Trophoblast cell (in vitro differentiated cells and primary cell): Measurements from ENCODE around the gene EVL.

Experiments
- DNase-seq, 2 donors: peaks; one replicate each; pipeline ENCODE4 v3.0.0-alpha.2; 2016
- H2AFZ ChIP-seq: 2 replicates; pipeline ENCODE4 v1.6.1; 2013; ENCODE audit warnings: low read length, moderate library complexity, mild to moderate bottlenecking; ENCODE audit not compliant: insufficient read depth, poor library complexity
- H2AK5ac ChIP-seq: 2 replicates; pipeline ENCODE4 v1.6.1; 2013; ENCODE audit warnings: mild to moderate bottlenecking, low read length
- H2BK120ac ChIP-seq: 2 replicates; pipeline ENCODE4 v1.6.1; 2013; ENCODE audit warnings: low read length, mild to moderate bottlenecking, moderate library complexity; ENCODE audit not compliant: insufficient read depth, poor library complexity
- H2BK12ac ChIP-seq: 2 replicates; pipeline ENCODE4 v1.6.1; 2013; ENCODE audit warnings: mild to moderate bottlenecking, low read length, moderate library complexity
- H2BK5ac ChIP-seq: 2 replicates; pipeline ENCODE4 v1.6.1; 2013; ENCODE audit warnings: low read length, low read depth, moderate library complexity, mild to moderate bottlenecking; ENCODE audit not compliant: poor library complexity
- H3K14ac ChIP-seq: 2 replicates; pipeline ENCODE4 v1.6.1; 2013; ENCODE audit warnings: mild to moderate bottlenecking, low read length
- H3K18ac ChIP-seq: 2 replicates; pipeline ENCODE4 v1.6.1; 2013; ENCODE audit warnings: mild to moderate bottlenecking, low read length
- H3K23ac ChIP-seq: 2 replicates; pipeline ENCODE4 v1.6.1; 2013; ENCODE audit warnings: low read length
- H3K27ac ChIP-seq: 2 replicates; pipeline ENCODE4 v1.5.1; 2013; ENCODE audit warnings: low read depth, mild to moderate bottlenecking, inconsistent platforms, low read length, moderate library complexity
- H3K27me3 ChIP-seq: 2 replicates; pipeline ENCODE4 v1.6.1; 2013; ENCODE audit warnings: inconsistent platforms, mild to moderate bottlenecking, low read length, moderate library complexity; ENCODE audit not compliant: insufficient read depth
- H3K36me3 ChIP-seq, 2 experiments: 1 replicate in 1 of 2; 2 replicates in 1 of 2; pipeline ENCODE4 v1.6.1; 2013; ENCODE audit warnings: low read length in 2 of 2, mild to moderate bottlenecking in 2 of 2, moderate library complexity in 1 of 2; ENCODE audit not compliant: insufficient read depth in 2 of 2, control insufficient read depth in 1 of 2
- H3K4ac ChIP-seq: 2 replicates; pipeline ENCODE4 v1.6.1; 2013; ENCODE audit warnings: low read depth, mild to moderate bottlenecking, low read length, moderate library complexity
- H3K4me1 ChIP-seq, 2 experiments: 1 replicate in 1 of 2; 2 replicates in 1 of 2; pipeline ENCODE4 v1.6.1; 2013; ENCODE audit warnings: low read length in 2 of 2, mild to moderate bottlenecking in 2 of 2, moderate library complexity in 1 of 2; ENCODE audit not compliant: insufficient read depth in 2 of 2, control insufficient read depth in 1 of 2
- H3K4me2 ChIP-seq: 2 replicates; pipeline ENCODE4 v1.6.1; 2013; ENCODE audit warnings: inconsistent platforms, mild to moderate bottlenecking, low read length, moderate library complexity
- H3K4me3 ChIP-seq: 2 replicates; pipeline ENCODE4 v1.5.1; 2013; ENCODE audit warnings: mild to moderate bottlenecking, low read depth, low read length, inconsistent platforms
- H3K79me1 ChIP-seq: one replicate; pipeline ENCODE4 v1.6.1; 2013; ENCODE audit warnings: low read length
- H3K79me2 ChIP-seq: 2 replicates; pipeline ENCODE4 v1.6.1; 2013; ENCODE audit warnings: low read length, mild to moderate bottlenecking; ENCODE audit not compliant: control insufficient read depth, insufficient read depth, poor library complexity
- H3K9ac ChIP-seq: 2 replicates; pipeline ENCODE4 v1.6.1; 2013; ENCODE audit warnings: mild to moderate bottlenecking, low read length
- H3K9me3 ChIP-seq: 2 replicates; pipeline ENCODE4 v1.6.1; 2013; ENCODE audit warnings: low read depth, mild to moderate bottlenecking, control low read depth, inconsistent platforms, low read length; ENCODE audit not compliant: insufficient read depth
- H4K12ac ChIP-seq: 2 replicates; pipeline ENCODE4 v1.6.1; 2013; ENCODE audit warnings: low read depth, mild to moderate bottlenecking, low read length, moderate library complexity
- H4K8ac ChIP-seq: 2 replicates; pipeline ENCODE4 v1.6.1; 2013; ENCODE audit warnings: low read depth, mild to moderate bottlenecking, low read length, moderate library complexity
- H4K91ac ChIP-seq: one replicate; pipeline ENCODE4 v1.6.1; 2013; ENCODE audit warnings: low read depth, mild to moderate bottlenecking, low read length, moderate library complexity
- WGBS: extraction: QIAGEN DNeasy Blood & Tissue Kit; methylation state at CpG from one replicate; pipeline ENCODE4 v1.1.7; 2013; ENCODE audit warnings: missing lambda C conversion rate; ENCODE audit not compliant: insufficient read length, insufficient coverage; ENCODE audit errors: extremely low coverage; 5-methylcytosine and 5-hydroxymethylcytosine counted together

Gene EVL

GRCh38 chr14:100066962-100067361, 1.7 kb downstream of the EVL start:
- Histone ChIP-seq H3K36me3 (no peaks in the 10 kb centered on the region), H3K14ac (no peak overlapping the region), H3K9ac (no peak overlapping the region), H3K18ac (no peak overlapping the region), H2BK120ac (no peak overlapping the region), H3K27me3 (no peaks in the 10 kb centered on the region), H3K79me1 (peaks cover 2% of the 10 kb centered on the region), H3K4me1 (peaks cover 13 to 20% of the 10 kb centered on the region in 2 experiments), H3K79me2 (no peaks in the 10 kb centered on the region), H3K4ac (no peak overlapping the region), H4K91ac (no peak overlapping the region), H2AFZ (no peak overlapping the region), H2BK12ac (no peak overlapping the region), H3K23ac (no peak overlapping the region), H4K8ac (no peak overlapping the region), H2BK5ac (no peak overlapping the region), H3K9me3 (peaks cover 2% of the 10 kb centered on the region), H3K27ac (no peak overlapping the region), H4K12ac (no peak overlapping the region), H2AK5ac (no peak overlapping the region), H3K4me2 (no peak overlapping the region), H3K4me3 (no peak overlapping the region)
- WGBS: no CpG with 5 or more reads among the region's 10 CpGs
- DNase-seq: no peak

GRCh38 chr14:100067481-100067880, 2.3 kb downstream of the EVL start:
- Histone ChIP-seq H3K9ac (no peak overlapping the region), H3K9me3 (peaks cover 2% of the 10 kb centered on the region), H2AK5ac (peak overlapping the region; percentile 44), H3K4me2 (no peak overlapping the region), H3K27me3 (no peaks in the 10 kb centered on the region), H3K4ac (no peak overlapping the region), H3K27ac (no peak overlapping the region), H2BK5ac (no peak overlapping the region), H2AFZ (peak overlapping the region; percentile 43), H3K4me3 (no peak overlapping the region), H3K14ac (no peak overlapping the region), H4K8ac (peak overlapping the region; percentile 47), H4K12ac (no peak overlapping the region), H2BK12ac (no peak overlapping the region), H3K18ac (peak overlapping the region; percentile 60), H3K23ac (no peak overlapping the region), H4K91ac (no peak overlapping the region), H3K79me1 (peaks cover 2% of the 10 kb centered on the region), H3K36me3 (no peaks in the 10 kb centered on the region), H3K4me1 (peaks cover 13 to 20% of the 10 kb centered on the region in 2 experiments), H2BK120ac (peak overlapping the region; percentile 18), H3K79me2 (no peaks in the 10 kb centered on the region)
- no CpG with 5 or more reads among the region's 6 CpGs for WGBS
- DNase-seq: no peak

DNA sequence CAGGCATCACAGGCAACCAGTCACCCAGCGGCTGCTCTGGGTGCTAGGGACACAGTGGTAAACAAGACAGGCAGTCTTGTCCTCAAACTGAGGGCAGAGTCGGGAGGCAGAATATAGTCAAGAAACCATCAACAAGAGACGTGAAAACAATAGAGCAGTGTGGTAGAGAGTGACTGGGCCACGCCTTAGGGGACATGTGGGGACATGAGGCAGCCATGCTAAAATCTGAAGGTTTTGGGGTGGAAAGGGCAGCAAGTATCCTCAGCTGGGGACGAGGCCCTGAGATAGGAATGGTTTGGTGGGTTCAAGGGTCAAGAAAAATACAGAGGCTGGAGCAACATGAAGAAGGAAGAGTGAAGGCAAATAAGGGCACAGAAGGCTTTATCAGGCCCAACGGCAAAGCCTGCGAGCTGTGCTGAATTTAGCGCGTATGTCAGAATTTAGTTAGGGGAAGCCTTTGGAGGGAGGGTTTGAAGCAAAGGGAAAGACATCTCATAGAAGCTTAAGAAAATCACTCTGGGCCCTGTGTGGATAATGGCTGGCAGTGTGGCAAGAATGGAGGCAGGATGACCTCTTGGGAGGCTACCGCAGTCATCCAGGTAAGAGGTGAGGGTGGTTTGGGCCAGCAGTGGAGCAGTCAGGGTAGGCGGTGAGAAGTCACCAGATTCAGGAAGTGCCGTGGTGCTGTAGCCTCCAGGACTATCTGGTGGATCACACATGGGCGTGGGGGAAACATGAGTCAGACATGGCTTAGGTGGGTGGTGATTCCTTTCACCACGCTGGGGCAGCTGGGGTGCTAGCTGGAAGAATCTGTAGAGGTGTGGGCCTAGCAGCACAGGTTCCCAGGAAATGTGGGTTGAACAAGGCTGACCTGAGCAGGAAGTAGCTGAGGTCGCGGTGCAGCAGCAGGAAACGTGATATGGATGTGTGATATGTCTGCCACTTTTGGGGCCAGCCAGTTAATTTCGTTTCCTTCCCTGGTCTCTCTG, 3.0 kb downstream of the EVL start:
- no peaks in the 10 kb centered on the region for H3K79me2 ChIP-seq
- no peak overlapping the region for H2AK5ac ChIP-seq
- DNase-seq: peak; percentile 93 to 96
- H3K27ac ChIP-seq: no peak overlapping the region
- H4K12ac ChIP-seq: no peak overlapping the region
- H3K27me3 ChIP-seq: no peaks in the 10 kb centered on the region
- H3K9me3 ChIP-seq: peaks cover 2% of the 10 kb centered on the region
- no peak overlapping the region for H3K4me3 ChIP-seq
- H2BK5ac ChIP-seq: no peak overlapping the region
- peak overlapping the region; percentile 16 for H3K18ac ChIP-seq
- peak overlapping the region; percentile 13 for H4K91ac ChIP-seq
- no peak overlapping the region for H2BK120ac ChIP-seq
- H2AFZ ChIP-seq: no peak overlapping the region
- H3K23ac ChIP-seq: no peak overlapping the region
- WGBS: no CpG with 5 or more reads among the region's 18 CpGs
- H3K4ac ChIP-seq: no peak overlapping the region
- H4K8ac ChIP-seq: no peak overlapping the region
- peaks cover 17 to 24% of the 10 kb centered on the region in 2 experiments for H3K4me1 ChIP-seq
- H2BK12ac ChIP-seq: peak overlapping the region; percentile 33
- no peak overlapping the region for H3K4me2 ChIP-seq
- peaks cover 2% of the 10 kb centered on the region for H3K79me1 ChIP-seq
- H3K14ac ChIP-seq: no peak overlapping the region
- no peak overlapping the region for H3K9ac ChIP-seq
- no peaks in the 10 kb centered on the region for H3K36me3 ChIP-seq

DNA sequence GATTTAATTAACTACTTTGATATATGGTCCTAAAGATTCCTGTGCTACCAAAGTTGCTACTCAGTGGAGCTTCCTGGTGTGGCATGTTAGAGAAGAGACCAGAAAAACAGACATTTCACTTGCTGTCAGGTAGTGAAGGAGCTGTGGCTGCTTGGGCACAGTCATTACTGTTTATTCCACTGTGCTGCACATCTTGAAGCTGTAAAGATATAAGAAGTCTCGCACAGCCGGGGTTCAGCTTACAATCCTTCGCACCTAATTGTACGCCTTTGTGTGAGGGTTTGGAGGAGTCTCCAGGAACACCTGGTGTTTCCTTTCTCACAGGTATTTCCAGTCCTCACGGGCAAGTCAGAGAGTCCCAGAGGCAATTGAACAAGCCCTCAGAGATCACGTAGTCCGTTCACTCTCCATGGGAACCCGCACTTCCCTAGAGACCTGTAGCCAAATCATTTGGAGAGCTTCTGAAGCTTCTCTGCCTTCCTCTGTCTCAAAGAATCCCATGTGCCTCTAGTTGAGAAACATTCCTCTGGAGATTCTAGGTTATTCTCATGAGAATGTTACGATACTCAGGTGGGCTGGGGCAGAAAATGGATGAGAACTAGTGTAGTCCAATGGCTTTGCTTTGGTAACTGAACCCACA, 4.1 kb downstream of the EVL start:
- DNase-seq: peak; percentile 87 to 91
- H3K4me1 ChIP-seq: peaks cover 19 to 26% of the 10 kb centered on the region in 2 experiments

More for the DNA sequence above, 4.1 kb downstream of the EVL start:
- no peak overlapping the region for H4K91ac ChIP-seq
- no peaks in the 10 kb centered on the region for H3K79me2 ChIP-seq
- no peak overlapping the region for H3K4me2 ChIP-seq
- H3K79me1 ChIP-seq: peaks cover 2% of the 10 kb centered on the region
- no peak overlapping the region for H3K4ac ChIP-seq
- H3K9ac ChIP-seq: no peak overlapping the region
- no peak overlapping the region for H2BK5ac ChIP-seq
- H2BK12ac ChIP-seq: no peak overlapping the region
- no peak overlapping the region for H2AK5ac ChIP-seq
- H3K27me3 ChIP-seq: no peaks in the 10 kb centered on the region
- H3K18ac ChIP-seq: no peak overlapping the region
- no peak overlapping the region for H3K27ac ChIP-seq
- WGBS: no CpG with 5 or more reads among the region's 9 CpGs
- H4K12ac ChIP-seq: no peak overlapping the region
- peaks cover 2% of the 10 kb centered on the region for H3K9me3 ChIP-seq
- H3K14ac ChIP-seq: no peak overlapping the region
- H2AFZ ChIP-seq: no peak overlapping the region
- no peak overlapping the region for H3K23ac ChIP-seq
- no peaks in the 10 kb centered on the region for H3K36me3 ChIP-seq
- no peak overlapping the region for H4K8ac ChIP-seq
- H2BK120ac ChIP-seq: no peak overlapping the region
- no peak overlapping the region for H3K4me3 ChIP-seq
